DND-41 (cell line): ENCODE results near the gene TSC2.

Experiments used
- CTCF ChIP-seq: IDR thresholded peaks from 2 replicates; pipeline ENCODE4 v1.5.1; 2012; ENCODE audit warnings: borderline replicate concordance, low read length, moderate library complexity, mild to moderate bottlenecking; ENCODE audit not compliant: poor library complexity, severe bottlenecking; ENCODE audit errors: extremely low read depth
- EZH2 ChIP-seq: IDR thresholded peaks from 3 replicates; pipeline ENCODE4 v1.6.1; 2012; ENCODE audit warnings: borderline replicate concordance, low read depth, mild to moderate bottlenecking, moderate library complexity, low read length, inconsistent platforms; ENCODE audit not compliant: severe bottlenecking

GRCh38 chr16:2033057-2033908 lies 14.5 kb upstream of the TSC2 start:
- no peak for TF ChIP-seq CTCF
- TF ChIP-seq EZH2: no peak
